DOHH2 (cell line): ENCODE results near the gene CD8B2.

Experiments used
- H3F3A ChIP-seq: fragments of 200-600 bp; sonication (generic), shearing (Covaris generic); 2 replicates; pipeline ENCODE4 v1.6.0; 2016; ENCODE audit warnings: antibody characterized with exemption, mild to moderate bottlenecking; ENCODE audit not compliant: control insufficient read depth, insufficient read depth
- H3K27ac ChIP-seq: fragments of 200-600 bp; sonication (generic); 2 replicates; pipeline ENCODE4 v1.5.1; 2014; ENCODE audit warnings: low read depth, mild to moderate bottlenecking, low read length, moderate library complexity
- H3K27me3 ChIP-seq: fragments of 200-600 bp; sonication (generic); 2 replicates; pipeline ENCODE4 v1.6.1; 2014; ENCODE audit warnings: mild to moderate bottlenecking, low read length, mixed read lengths; ENCODE audit not compliant: control insufficient read depth
- H3K36me3 ChIP-seq: fragments of 200-600 bp; sonication (generic); 2 replicates; pipeline ENCODE4 v1.6.1; 2014; ENCODE audit warnings: mild to moderate bottlenecking, low read length, moderate library complexity, mixed read lengths; ENCODE audit not compliant: control insufficient read depth
- H3K4me1 ChIP-seq: fragments of 200-600 bp; sonication (generic); 2 replicates; pipeline ENCODE4 v1.6.1; 2014; ENCODE audit warnings: mild to moderate bottlenecking, low read length, mixed read lengths; ENCODE audit not compliant: control insufficient read depth
- H3K4me2 ChIP-seq: fragments of 200-600 bp; sonication (generic); 2 replicates; pipeline ENCODE4 v1.6.0; 2014; ENCODE audit warnings: mild to moderate bottlenecking, low read length, moderate library complexity
- H3K4me3 ChIP-seq: fragments of 200-600 bp; sonication (generic); 2 replicates; pipeline ENCODE4 v1.5.1; 2014; ENCODE audit warnings: mild to moderate bottlenecking, low read length, mixed read lengths
- H3K79me2 ChIP-seq: fragments of 200-600 bp; sonication (generic); 2 replicates; pipeline ENCODE4 v1.6.1; 2014; ENCODE audit warnings: mild to moderate bottlenecking, low read length, mixed read lengths; ENCODE audit not compliant: control insufficient read depth
- H3K9me2 ChIP-seq: fragments of 200-600 bp; sonication (generic); replicated peaks from 2 replicates; pipeline ENCODE4 v1.6.1; 2014; ENCODE audit warnings: mild to moderate bottlenecking, low read length, mixed read lengths; ENCODE audit not compliant: control insufficient read depth
- H3K9me3 ChIP-seq: fragments of 200-600 bp; sonication (generic); 2 replicates; pipeline ENCODE4 v1.6.1; 2014; ENCODE audit warnings: antibody characterized with exemption, low read length, mixed read lengths; ENCODE audit not compliant: control insufficient read depth, insufficient read depth
- H4K20me1 ChIP-seq: fragments of 200-600 bp; sonication (generic); 2 replicates; pipeline ENCODE4 v1.6.0; 2014; ENCODE audit warnings: low read depth, mild to moderate bottlenecking, antibody characterized with exemption, low read length, moderate library complexity; ENCODE audit not compliant: control insufficient read depth, insufficient read depth
- CTCF ChIP-seq: fragments of 200-600 bp; sonication (generic); IDR thresholded peaks from one replicate; pipeline ENCODE4 v1.5.1; 2014; ENCODE audit warnings: antibody characterized with exemption, mild to moderate bottlenecking, low read depth, low read length; ENCODE audit not compliant: poor library complexity, severe bottlenecking
- EZH2phosphoT487 ChIP-seq: fragments of 200-600 bp; sonication (generic); IDR thresholded peaks from 2 replicates; pipeline ENCODE4 v1.6.1; 2017; ENCODE audit warnings: borderline replicate concordance, mild to moderate bottlenecking, antibody characterized with exemption, low read length, moderate library complexity, mixed read lengths

The CD8B2 gene

GRCh38 chr2:106521016-106521415 is 33.9 kb downstream of the CD8B2 start:
- TF ChIP-seq CTCF (no peak), EZH2phosphoT487 (no peak)
- H3K27me3 ChIP-seq: no peaks in the 10 kb centered on the region
- H4K20me1 ChIP-seq: no peaks in the 10 kb centered on the region
- no peak overlapping the region for H3K4me2 ChIP-seq
- H3F3A ChIP-seq: no peaks in the 10 kb centered on the region
- no peaks in the 10 kb centered on the region for H3K9me2 ChIP-seq
- no peaks in the 10 kb centered on the region for H3K79me2 ChIP-seq
- H3K36me3 ChIP-seq: no peaks in the 10 kb centered on the region
- H3K9me3 ChIP-seq: no peaks in the 10 kb centered on the region; the same call in 1 of the 2 replicates
- H3K27ac ChIP-seq: no peak overlapping the region
- no peaks in the 10 kb centered on the region for H3K4me1 ChIP-seq
- no peak overlapping the region for H3K4me3 ChIP-seq

DNA sequence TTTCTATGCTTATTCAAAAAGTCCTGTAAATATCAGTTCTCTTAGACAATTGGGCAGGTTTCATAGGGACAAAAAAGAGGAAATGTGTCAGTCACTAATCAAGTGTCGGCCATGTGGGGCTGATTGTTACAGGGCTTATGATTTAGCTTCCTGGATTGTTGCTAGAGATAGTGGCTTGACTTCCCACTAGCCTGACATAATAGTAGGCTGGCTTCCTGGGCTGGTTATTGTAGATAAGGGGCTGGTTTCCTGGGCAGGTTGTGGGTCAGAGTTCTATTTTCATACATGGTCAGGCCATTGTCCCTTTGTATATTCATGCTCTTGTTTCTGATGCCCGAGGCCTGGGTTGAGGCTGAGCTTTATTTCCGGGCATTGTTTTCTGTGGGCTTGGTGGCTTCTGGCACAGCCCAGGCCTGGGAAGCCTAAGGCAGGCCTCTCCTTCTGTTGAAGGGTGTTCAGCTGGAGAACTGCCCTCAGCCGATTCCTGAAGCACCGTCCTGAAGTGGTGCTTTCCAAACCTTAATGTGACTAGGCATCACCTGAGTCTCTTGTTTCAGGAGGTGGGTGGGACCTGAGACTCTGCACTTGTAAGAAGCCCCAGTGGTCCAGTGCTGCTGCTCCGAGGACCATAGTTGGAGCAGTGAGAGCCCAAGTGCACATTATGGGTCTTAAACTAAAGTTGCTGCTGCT is 37.0 kb downstream of the CD8B2 start:
- Histone ChIP-seq H3K79me2 (no peaks in the 10 kb centered on the region), H3K9me2 (no peaks in the 10 kb centered on the region), H3F3A (no peaks in the 10 kb centered on the region), H3K9me3 (no peaks in the 10 kb centered on the region; the same call in 1 of the 2 replicates), H3K27ac (no peak overlapping the region), H3K4me1 (no peaks in the 10 kb centered on the region), H3K27me3 (no peaks in the 10 kb centered on the region), H4K20me1 (no peaks in the 10 kb centered on the region), H3K36me3 (no peaks in the 10 kb centered on the region), H3K4me2 (no peak overlapping the region), H3K4me3 (no peak overlapping the region)
- no peak for TF ChIP-seq EZH2phosphoT487
- no peak for TF ChIP-seq CTCF

DNA sequence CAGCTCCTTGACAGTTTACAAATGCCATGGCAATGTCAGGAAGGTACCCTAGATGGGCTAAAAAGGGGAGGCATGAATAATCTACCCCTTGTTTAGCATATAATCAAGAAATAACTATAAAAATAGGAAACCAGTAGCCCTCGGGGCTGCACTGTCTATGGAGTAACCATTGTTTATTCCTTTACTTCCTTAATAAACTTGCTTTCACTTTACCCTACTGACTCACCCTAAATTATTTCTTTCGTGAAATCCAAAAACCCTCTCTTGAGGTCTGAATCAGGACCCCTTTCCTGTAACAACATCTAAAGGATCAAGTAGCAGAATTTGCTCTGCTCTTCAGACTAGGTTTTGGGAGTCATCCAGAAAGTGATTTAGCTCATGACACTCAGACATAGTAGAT is 43.7 kb downstream of the CD8B2 start:
- Histone ChIP-seq H3K27me3 (no peaks in the 10 kb centered on the region), H3K27ac (no peak overlapping the region), H3K4me3 (no peak overlapping the region), H3K79me2 (no peaks in the 10 kb centered on the region), H3K4me1 (no peaks in the 10 kb centered on the region), H3K9me2 (no peaks in the 10 kb centered on the region), H3K4me2 (no peak overlapping the region), H3F3A (no peaks in the 10 kb centered on the region), H4K20me1 (no peaks in the 10 kb centered on the region), H3K36me3 (no peaks in the 10 kb centered on the region), H3K9me3 (no peaks in the 10 kb centered on the region)
- TF ChIP-seq EZH2phosphoT487 (no peak), CTCF (no peak)
